Trophoblast cell (in vitro differentiated cells and primary cell): ENCODE data around the gene TEF.
A peak's percentile ranks its signal among the peaks of the same experiment; 100 is the strongest.

Experiments used
- DNase-seq, 2 donors: peaks; one replicate each; pipeline ENCODE4 v3.0.0-alpha.2; 2016
- H2AFZ ChIP-seq: 2 replicates; pipeline ENCODE4 v1.6.1; 2013; ENCODE audit warnings: low read length, moderate library complexity, mild to moderate bottlenecking; ENCODE audit not compliant: insufficient read depth, poor library complexity
- H2AK5ac ChIP-seq: 2 replicates; pipeline ENCODE4 v1.6.1; 2013; ENCODE audit warnings: mild to moderate bottlenecking, low read length
- H2BK120ac ChIP-seq: 2 replicates; pipeline ENCODE4 v1.6.1; 2013; ENCODE audit warnings: low read length, mild to moderate bottlenecking, moderate library complexity; ENCODE audit not compliant: insufficient read depth, poor library complexity
- H2BK12ac ChIP-seq: 2 replicates; pipeline ENCODE4 v1.6.1; 2013; ENCODE audit warnings: mild to moderate bottlenecking, low read length, moderate library complexity
- H2BK5ac ChIP-seq: 2 replicates; pipeline ENCODE4 v1.6.1; 2013; ENCODE audit warnings: low read length, low read depth, moderate library complexity, mild to moderate bottlenecking; ENCODE audit not compliant: poor library complexity
- H3K14ac ChIP-seq: 2 replicates; pipeline ENCODE4 v1.6.1; 2013; ENCODE audit warnings: mild to moderate bottlenecking, low read length
- H3K18ac ChIP-seq: 2 replicates; pipeline ENCODE4 v1.6.1; 2013; ENCODE audit warnings: mild to moderate bottlenecking, low read length
- H3K23ac ChIP-seq: 2 replicates; pipeline ENCODE4 v1.6.1; 2013; ENCODE audit warnings: low read length
- H3K27ac ChIP-seq: 2 replicates; pipeline ENCODE4 v1.5.1; 2013; ENCODE audit warnings: low read depth, mild to moderate bottlenecking, inconsistent platforms, low read length, moderate library complexity
- H3K27me3 ChIP-seq: 2 replicates; pipeline ENCODE4 v1.6.1; 2013; ENCODE audit warnings: inconsistent platforms, mild to moderate bottlenecking, low read length, moderate library complexity; ENCODE audit not compliant: insufficient read depth
- H3K36me3 ChIP-seq, 2 experiments: 1 replicate in 1 of 2; 2 replicates in 1 of 2; pipeline ENCODE4 v1.6.1; 2013; ENCODE audit warnings: low read length in 2 of 2, mild to moderate bottlenecking in 2 of 2, moderate library complexity in 1 of 2; ENCODE audit not compliant: insufficient read depth in 2 of 2, control insufficient read depth in 1 of 2
- H3K4ac ChIP-seq: 2 replicates; pipeline ENCODE4 v1.6.1; 2013; ENCODE audit warnings: low read depth, mild to moderate bottlenecking, low read length, moderate library complexity
- H3K4me1 ChIP-seq, 2 experiments: 1 replicate in 1 of 2; 2 replicates in 1 of 2; pipeline ENCODE4 v1.6.1; 2013; ENCODE audit warnings: low read length in 2 of 2, mild to moderate bottlenecking in 2 of 2, moderate library complexity in 1 of 2; ENCODE audit not compliant: insufficient read depth in 2 of 2, control insufficient read depth in 1 of 2
- H3K4me2 ChIP-seq: 2 replicates; pipeline ENCODE4 v1.6.1; 2013; ENCODE audit warnings: inconsistent platforms, mild to moderate bottlenecking, low read length, moderate library complexity
- H3K4me3 ChIP-seq: 2 replicates; pipeline ENCODE4 v1.5.1; 2013; ENCODE audit warnings: mild to moderate bottlenecking, low read depth, low read length, inconsistent platforms
- H3K79me1 ChIP-seq: one replicate; pipeline ENCODE4 v1.6.1; 2013; ENCODE audit warnings: low read length
- H3K79me2 ChIP-seq: 2 replicates; pipeline ENCODE4 v1.6.1; 2013; ENCODE audit warnings: low read length, mild to moderate bottlenecking; ENCODE audit not compliant: control insufficient read depth, insufficient read depth, poor library complexity
- H3K9ac ChIP-seq: 2 replicates; pipeline ENCODE4 v1.6.1; 2013; ENCODE audit warnings: mild to moderate bottlenecking, low read length
- H3K9me3 ChIP-seq: 2 replicates; pipeline ENCODE4 v1.6.1; 2013; ENCODE audit warnings: low read depth, mild to moderate bottlenecking, control low read depth, inconsistent platforms, low read length; ENCODE audit not compliant: insufficient read depth
- H4K12ac ChIP-seq: 2 replicates; pipeline ENCODE4 v1.6.1; 2013; ENCODE audit warnings: low read depth, mild to moderate bottlenecking, low read length, moderate library complexity
- H4K8ac ChIP-seq: 2 replicates; pipeline ENCODE4 v1.6.1; 2013; ENCODE audit warnings: low read depth, mild to moderate bottlenecking, low read length, moderate library complexity
- H4K91ac ChIP-seq: one replicate; pipeline ENCODE4 v1.6.1; 2013; ENCODE audit warnings: low read depth, mild to moderate bottlenecking, low read length, moderate library complexity
- WGBS: extraction: QIAGEN DNeasy Blood & Tissue Kit; methylation state at CpG from one replicate; pipeline ENCODE4 v1.1.7; 2013; ENCODE audit warnings: missing lambda C conversion rate; ENCODE audit not compliant: insufficient read length, insufficient coverage; ENCODE audit errors: extremely low coverage; 5-methylcytosine and 5-hydroxymethylcytosine counted together

TEF gene

GRCh38 chr22:41446639-41447434 is 65.1 kb downstream of the TEF start, which contains the start of gene TOB2:
Gene TOB2 (minus strand): TSS chr22:41446801. CDS start chr22:41437345, 9,456 bp downstream.
- Histone ChIP-seq H3K4me2 (peak within 1 kb of the TSS; percentile 92), H2BK120ac (peak within 1 kb of the TSS; percentile 87), H3K4ac (peak within 1 kb of the TSS; percentile 98), H2AK5ac (peak within 1 kb of the TSS; percentile 94), H3K4me1 (peaks cover 7 to 9% of the 10 kb centered on the region in 2 experiments), H3K23ac (no peak within 1 kb of the TSS), H3K14ac (peak within 1 kb of the TSS; percentile 97), H3K9ac (peak within 1 kb of the TSS; percentile 97), H4K91ac (peak within 1 kb of the TSS; percentile 95), H3K9me3 (no peaks in the 10 kb centered on the region), H3K27me3 (no peaks in the 10 kb centered on the region), H3K18ac (peak within 1 kb of the TSS; percentile 95), H4K8ac (peak within 1 kb of the TSS; percentile 93), H3K79me2 (peaks cover 47% of the 10 kb centered on the region), H3K36me3 (peaks cover 8 to 11% of the 10 kb centered on the region in 2 experiments), H3K27ac (peak within 1 kb of the TSS; percentile 95), H3K79me1 (peaks cover 36% of the 10 kb centered on the region), H2BK12ac (peak within 1 kb of the TSS; percentile 47), H2AFZ (peak within 1 kb of the TSS; percentile 66), H3K4me3 (peak within 1 kb of the TSS; percentile 98), H4K12ac (peak within 1 kb of the TSS; percentile 92), H2BK5ac (peak within 1 kb of the TSS; percentile 97)
- DNase-seq = peak; percentile 94 to 98
- WGBS = no CpG with 5 or more reads among the region's 85 CpGs

GRCh38 chr22:41447435-41448188 is 65.9 kb downstream of the TEF start:
- Histone ChIP-seq H4K12ac (peak overlapping the region; percentile 92), H2BK120ac (peak overlapping the region; percentile 66), H2BK12ac (peak overlapping the region; percentile 47), H3K79me1 (peaks cover 36% of the 10 kb centered on the region), H4K91ac (peak overlapping the region; percentile 95), H2AFZ (peak overlapping the region; percentile 54), H3K36me3 (peaks cover 4 to 10% of the 10 kb centered on the region in 2 experiments), H3K9me3 (no peaks in the 10 kb centered on the region), H3K9ac (peak overlapping the region; percentile 86), H4K8ac (peak overlapping the region; percentile 93), H3K79me2 (peaks cover 42% of the 10 kb centered on the region), H3K4ac (peak overlapping the region; percentile 85), H3K27me3 (no peaks in the 10 kb centered on the region), H3K27ac (peak overlapping the region; percentile 95), H3K14ac (peak overlapping the region; percentile 97), H3K23ac (no peak overlapping the region), H2BK5ac (peak overlapping the region; percentile 97), H3K4me2 (peak overlapping the region; percentile 92), H3K4me3 (peak overlapping the region; percentile 84), H3K4me1 (peaks cover 7 to 9% of the 10 kb centered on the region in 2 experiments), H3K18ac (peak overlapping the region; percentile 95), H2AK5ac (peak overlapping the region; percentile 94)
- peak; percentile 77 to 87 for DNase-seq
- no CpG with 5 or more reads among the region's 63 CpGs for WGBS

GRCh38 chr22:41448189-41448808 is 66.6 kb downstream of the TEF start:
- Histone ChIP-seq H3K27ac (peak overlapping the region; percentile 95), H3K4ac (peak overlapping the region; percentile 85), H3K36me3 (peaks cover 0 to 6% of the 10 kb centered on the region in 2 experiments), H2BK5ac (peak overlapping the region; percentile 97), H2AFZ (peak overlapping the region; percentile 38), H3K4me1 (peaks cover 7 to 9% of the 10 kb centered on the region in 2 experiments), H3K9me3 (no peaks in the 10 kb centered on the region), H3K79me1 (peaks cover 36% of the 10 kb centered on the region), H2BK12ac (peak overlapping the region; percentile 0), H2BK120ac (peak overlapping the region; percentile 66), H3K79me2 (peaks cover 39% of the 10 kb centered on the region), H4K8ac (peak overlapping the region; percentile 93), H3K27me3 (no peaks in the 10 kb centered on the region), H3K9ac (peak overlapping the region; percentile 86), H3K18ac (peak overlapping the region; percentile 91), H4K91ac (peak overlapping the region; percentile 95), H3K14ac (peak overlapping the region; percentile 97), H4K12ac (peak overlapping the region; percentile 92), H3K4me2 (peak overlapping the region; percentile 92), H3K4me3 (peak overlapping the region; percentile 84), H3K23ac (no peak overlapping the region), H2AK5ac (peak overlapping the region; percentile 73)
- no CpG with 5 or more reads among the region's 28 CpGs for WGBS
- peak; percentile 98 to 99 for DNase-seq
